Kidney (tissue), 14 donors: Measurements from ENCODE around the gene MLLT3. TPM values are rescaled to one million over a fixed set of nuclear protein-coding genes. Genes with fewer than 3 reads are reported as not detected.

Experiments
- DNase-seq, 5 donors: peaks; one replicate each; pipeline ENCODE4 v3.0.0-alpha.2; 2013 to 2020
- FAIRE-seq: peaks from 2 replicates; lab custom pipeline; 2012; peaks lifted over from hg19 to GRCh38; lab: Jason Lieb, UNC
- H3K27ac ChIP-seq, 2 donors: one replicate each; pipeline ENCODE4 v1.7.0; 2013; ENCODE audit warnings: low read depth in 2 of 2, low read length in 2 of 2, inconsistent platforms in 1 of 2
- H3K27me3 ChIP-seq: one replicate; pipeline ENCODE4 v1.7.1; 2013; ENCODE audit warnings: low read length, inconsistent platforms; ENCODE audit not compliant: control insufficient read depth, insufficient read depth
- H3K36me3 ChIP-seq, 3 donors: one replicate each; pipeline versions ENCODE4 v1.7.0 to v1.7.1; 2013; ENCODE audit warnings: low read length in 3 of 3, control low read depth in 1 of 3, inconsistent platforms in 1 of 3; ENCODE audit not compliant: insufficient read depth in 3 of 3, control insufficient read depth in 2 of 3
- H3K4me1 ChIP-seq, 3 donors: one replicate each; pipeline versions ENCODE4 v1.7.0 to v1.7.1; 2013; ENCODE audit warnings: low read length in 3 of 3, inconsistent platforms in 1 of 3, low read depth in 1 of 3; ENCODE audit not compliant: control insufficient read depth in 2 of 3, insufficient read depth in 2 of 3
- H3K4me3 ChIP-seq, 3 donors: one replicate each; pipeline versions ENCODE4 v1.7.0 to v1.8.1; 2013; ENCODE audit warnings: low read length in 3 of 3, control low read depth in 1 of 3, inconsistent platforms in 1 of 3
- H3K9ac ChIP-seq, 3 donors: one replicate each; pipeline versions ENCODE4 v1.7.0 to v1.7.1; 2013; ENCODE audit warnings: low read length in 3 of 3, control low read depth in 1 of 3, inconsistent platforms in 1 of 3
- H3K9me3 ChIP-seq, 3 donors: one replicate each; pipeline versions ENCODE4 v1.7.0 to v1.7.1; 2013; ENCODE audit warnings: low read length in 3 of 3, control low read depth in 1 of 3, inconsistent platforms in 1 of 3; ENCODE audit not compliant: control insufficient read depth in 2 of 3, insufficient read depth in 1 of 3
- intact Hi-C: fragments of 100-400 bp; cut with DNase I; formaldehyde crosslinking; loops from one replicate; pipeline ENCODE4 v1.11.1; 2022
- polyA plus RNA-seq: library from polyadenylated mRNA; stranded (reverse); fragments of 350-450 nt; fragmentation: Illumina TruSeq; extraction: RNeasy Lipid Tissue Mini Kit (QIAGEN cat#74804); gene quantifications from one replicate; pipeline ENCODE4 v1.2.3, GENCODE V29; 2014; ENCODE audit warnings: low read depth, low replicate concordance; ENCODE audit not compliant: insufficient read depth
- total RNA-seq: library from RNA; stranded (reverse); fragmentation: NEBNext Ultra II Directional; extraction: Animal tissue kit (Norgen Biotek cat#: 25700); gene quantifications from one replicate; pipeline ENCODE4 v1.2.1, GENCODE V29; 2021
- TF ChIP-seq, protein P1 (sequence below): IDR thresholded peaks from 3 replicates; pipeline ENCODE4 v1.5.1; 2012; ENCODE audit warnings: mild to moderate bottlenecking, moderate library complexity, borderline replicate concordance; ENCODE audit not compliant: insufficient read depth; ENCODE audit errors: extremely low read depth
- donor health status: control.
- donor health status: control.
- donor health status: control.
- donor health status: control.
- donor health status: control.
- donor health status: DM: yes; HTN: yes; CAD: no.
- donor health status: Normal renal cell carcinoma (clear cell type).

Gene MLLT3
- total and polyA plus RNA-seq, 2 donors from 2014 or later: 15.8 to 19.7 TPM

DNA sequence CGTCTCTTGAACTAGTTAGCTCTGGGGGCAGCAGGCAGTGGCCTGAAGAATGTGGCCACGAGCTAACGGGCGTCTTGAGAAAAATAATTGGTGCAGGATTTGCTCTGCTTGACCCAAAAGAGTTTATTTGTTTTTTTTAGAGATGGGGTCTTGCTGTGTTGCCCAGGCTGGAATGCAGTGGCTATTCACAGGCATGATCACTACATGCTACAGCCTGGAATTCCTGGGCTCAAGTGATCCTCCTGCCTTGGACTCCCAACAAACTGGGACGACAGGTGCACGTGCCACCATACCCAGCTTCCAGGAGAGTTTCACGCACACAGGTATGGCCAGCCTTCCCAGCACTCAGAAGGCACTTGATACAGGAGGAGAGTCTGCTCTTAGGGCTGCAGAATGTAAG is 203.8 kb downstream of the MLLT3 start:
- no peak overlapping the region for H3K4me3 ChIP-seq
- no peak for DNase-seq
- no peaks in the 10 kb centered on the region for H3K4me1 ChIP-seq
- H3K9me3 ChIP-seq: no peaks in the 10 kb centered on the region
- no peak overlapping the region for H3K27ac ChIP-seq
- H3K36me3 ChIP-seq: no peaks in the 10 kb centered on the region
- TF ChIP-seq, protein P1, sequence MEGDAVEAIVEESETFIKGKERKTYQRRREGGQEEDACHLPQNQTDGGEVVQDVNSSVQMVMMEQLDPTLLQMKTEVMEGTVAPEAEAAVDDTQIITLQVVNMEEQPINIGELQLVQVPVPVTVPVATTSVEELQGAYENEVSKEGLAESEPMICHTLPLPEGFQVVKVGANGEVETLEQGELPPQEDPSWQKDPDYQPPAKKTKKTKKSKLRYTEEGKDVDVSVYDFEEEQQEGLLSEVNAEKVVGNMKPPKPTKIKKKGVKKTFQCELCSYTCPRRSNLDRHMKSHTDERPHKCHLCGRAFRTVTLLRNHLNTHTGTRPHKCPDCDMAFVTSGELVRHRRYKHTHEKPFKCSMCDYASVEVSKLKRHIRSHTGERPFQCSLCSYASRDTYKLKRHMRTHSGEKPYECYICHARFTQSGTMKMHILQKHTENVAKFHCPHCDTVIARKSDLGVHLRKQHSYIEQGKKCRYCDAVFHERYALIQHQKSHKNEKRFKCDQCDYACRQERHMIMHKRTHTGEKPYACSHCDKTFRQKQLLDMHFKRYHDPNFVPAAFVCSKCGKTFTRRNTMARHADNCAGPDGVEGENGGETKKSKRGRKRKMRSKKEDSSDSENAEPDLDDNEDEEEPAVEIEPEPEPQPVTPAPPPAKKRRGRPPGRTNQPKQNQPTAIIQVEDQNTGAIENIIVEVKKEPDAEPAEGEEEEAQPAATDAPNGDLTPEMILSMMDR: no peak
- no peaks in the 10 kb centered on the region for H3K27me3 ChIP-seq
- intact Hi-C loops: no loop called here
- no peak for FAIRE-seq
- H3K9ac ChIP-seq: no peak overlapping the region

DNA sequence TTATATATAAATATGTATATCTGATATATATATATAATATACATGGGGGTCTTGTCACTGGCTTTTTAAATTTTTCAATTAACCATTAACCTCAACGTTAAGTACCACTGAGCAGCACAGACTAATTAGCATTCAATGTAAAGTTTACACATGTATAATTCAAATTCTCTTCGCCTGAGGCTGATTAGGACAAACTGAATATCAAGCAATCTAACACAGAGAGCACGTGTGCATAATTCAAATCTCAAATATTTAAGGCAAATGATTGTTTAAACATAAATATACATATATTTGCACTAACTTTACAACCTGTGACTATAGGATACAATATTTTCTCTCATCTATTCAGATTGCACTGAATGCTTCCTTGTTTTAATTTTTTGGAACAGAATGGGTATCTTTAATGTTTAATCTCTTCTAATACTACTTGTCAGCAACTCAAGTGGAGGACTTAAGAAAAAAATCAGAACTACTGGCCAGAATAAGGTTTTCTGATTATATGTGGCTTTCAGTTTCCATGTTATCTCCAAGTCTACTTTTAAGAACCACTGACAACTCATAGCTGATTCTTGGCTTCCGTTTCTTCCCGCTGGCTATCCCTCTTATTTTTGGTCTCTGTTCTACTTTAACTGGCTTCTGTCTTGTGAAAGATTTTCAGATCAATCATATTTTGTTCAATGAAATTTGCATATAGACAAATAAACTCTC is 204.8 kb downstream of the MLLT3 start:
- H3K27ac ChIP-seq: no peak overlapping the region
- H3K9ac ChIP-seq: no peak overlapping the region
- H3K9me3 ChIP-seq: no peaks in the 10 kb centered on the region
- TF ChIP-seq, protein P1: no peak
- DNase-seq: no peak
- H3K4me3 ChIP-seq: no peak overlapping the region
- no peaks in the 10 kb centered on the region for H3K27me3 ChIP-seq
- intact Hi-C loops: no loop called here
- no peak for FAIRE-seq
- H3K4me1 ChIP-seq: no peaks in the 10 kb centered on the region
- no peaks in the 10 kb centered on the region for H3K36me3 ChIP-seq

DNA sequence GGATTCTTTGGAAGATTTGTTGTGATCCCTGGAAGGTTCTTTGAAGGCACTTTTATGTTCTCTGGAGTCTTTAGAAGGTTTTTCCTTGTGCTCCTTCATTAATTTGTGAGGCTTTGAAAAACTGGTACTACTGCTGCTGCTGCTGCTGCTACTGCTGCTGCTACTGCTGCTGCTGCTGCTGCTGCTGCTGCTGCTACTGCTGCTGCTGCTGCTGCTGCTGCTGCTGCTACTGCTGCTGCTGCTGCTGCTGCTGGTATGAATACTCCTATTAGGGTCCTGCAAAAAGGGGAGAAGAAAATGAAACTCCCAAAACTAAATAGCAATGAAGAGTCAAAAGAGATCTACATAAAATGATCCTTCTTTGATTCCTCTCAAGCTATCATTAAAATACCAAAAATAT is 208.1 kb downstream of the MLLT3 start:
- TF ChIP-seq, protein P1: no peak
- Histone ChIP-seq H3K9me3 (no peaks in the 10 kb centered on the region), H3K9ac (no peak overlapping the region), H3K4me3 (no peak overlapping the region), H3K27ac (no peak overlapping the region), H3K36me3 (no peaks in the 10 kb centered on the region), H3K27me3 (no peaks in the 10 kb centered on the region), H3K4me1 (no peaks in the 10 kb centered on the region)
- DNase-seq (no peak), FAIRE-seq (no peak)
- intact Hi-C loops: no loop called here
